Mesodermal cell (in vitro differentiated cells): ENCODE data around the gene SPAG7.
A peak's percentile ranks its signal among the peaks of the same experiment; 100 is the strongest.

Source experiments
- H3K27ac ChIP-seq: 2 replicates; pipeline ENCODE4 v1.7.0; 2013; ENCODE audit warnings: mild to moderate bottlenecking, low read depth, low read length, moderate library complexity; ENCODE audit not compliant: severe bottlenecking
- H3K36me3 ChIP-seq: 2 replicates; pipeline ENCODE4 v1.7.1; 2013; ENCODE audit warnings: mild to moderate bottlenecking, low read length, moderate library complexity; ENCODE audit not compliant: control insufficient read depth, insufficient read depth
- H3K4me1 ChIP-seq: one replicate; pipeline ENCODE4 v1.7.1; 2013; ENCODE audit warnings: mild to moderate bottlenecking, low read length; ENCODE audit not compliant: insufficient read depth, control insufficient read depth, poor library complexity, severe bottlenecking
- H3K4me3 ChIP-seq: 2 replicates; pipeline ENCODE4 v1.7.0; 2013; ENCODE audit warnings: low read length, control low read depth, mild to moderate bottlenecking; ENCODE audit not compliant: insufficient read depth, poor library complexity, severe bottlenecking; ENCODE audit errors: extremely low read depth
- H3K9me3 ChIP-seq: 2 replicates; pipeline ENCODE4 v1.7.1; 2013; ENCODE audit warnings: mild to moderate bottlenecking, low read length, moderate library complexity; ENCODE audit not compliant: control insufficient read depth
- WGBS, 2 experiments: methylation state at CpG; one replicate each; pipeline ENCODE4 v1.1.5; 2013; ENCODE audit warnings: missing lambda C conversion rate in 2 of 2; ENCODE audit not compliant: insufficient coverage in 2 of 2; 5-methylcytosine and 5-hydroxymethylcytosine counted together

SPAG7 gene

GRCh38 chr17:4948931-4949320 is 18.7 kb downstream of the SPAG7 start:
- Histone ChIP-seq H3K9me3 (no peaks in the 10 kb centered on the region), H3K36me3 (peaks cover 39% of the 10 kb centered on the region), H3K27ac (peak overlapping the region; percentile 97), H3K4me1 (peaks cover 49% of the 10 kb centered on the region), H3K4me3 (peak overlapping the region; percentile 98)
- WGBS, 2 experiments: 0% methylated on average over 19 to 21 of the region's 40 CpGs

GRCh38 chr17:4948166-4948930 is 19.3 kb downstream of the SPAG7 start, which contains the start of gene PFN1:
TSS of gene PFN1 (minus strand) at chr17:4948530. CDS start at chr17:4948394, 136 bp downstream.
- WGBS, 2 experiments: 0 to 1% methylated on average over 39 to 42 of the region's 59 CpGs
- Histone ChIP-seq H3K4me1 (peaks cover 46% of the 10 kb centered on the region), H3K27ac (peak within 1 kb of the TSS; percentile 97), H3K9me3 (no peaks in the 10 kb centered on the region), H3K4me3 (peak within 1 kb of the TSS; percentile 98), H3K36me3 (peaks cover 45% of the 10 kb centered on the region)

- Histone ChIP-seq H3K4me3 (peak overlapping the region; percentile 98), H3K27ac (peak overlapping the region; percentile 97), H3K4me1 (peaks cover 46% of the 10 kb centered on the region), H3K9me3 (no peaks in the 10 kb centered on the region), H3K36me3 (peaks cover 53% of the 10 kb centered on the region)
- 0% methylated on average over 33 to 39 of the region's 56 CpGs for WGBS, 2 experiments
Observed at GRCh38 chr17:4947411-4948165, 20.0 kb downstream of the SPAG7 start.

GRCh38 chr17:4947010-4947410 is 20.6 kb downstream of the SPAG7 start:
- Histone ChIP-seq H3K36me3 (peaks cover 59% of the 10 kb centered on the region), H3K9me3 (no peaks in the 10 kb centered on the region), H3K4me1 (peaks cover 50% of the 10 kb centered on the region), H3K4me3 (peak overlapping the region; percentile 98), H3K27ac (peak overlapping the region; percentile 57)
- WGBS, 2 experiments: 0 to 5% methylated on average over 2 to 5 of the region's 7 CpGs

GRCh38 chr17:4946312-4946976 is 21.2 kb downstream of the SPAG7 start:
- Histone ChIP-seq H3K4me3 (peak overlapping the region; percentile 98), H3K9me3 (no peaks in the 10 kb centered on the region), H3K27ac (peak overlapping the region; percentile 32), H3K36me3 (peaks cover 63% of the 10 kb centered on the region), H3K4me1 (peaks cover 50% of the 10 kb centered on the region)
- 53 to 56% methylated on average over 7 to 10 of the region's 16 CpGs for WGBS, 2 experiments

- peaks cover 63% of the 10 kb centered on the region for H3K36me3 ChIP-seq
- H3K4me1 ChIP-seq: peaks cover 49% of the 10 kb centered on the region
- WGBS, 2 experiments: 38 to 62% methylated on average over 1 to 3 of the region's 4 CpGs
- H3K27ac ChIP-seq: peak overlapping the region; percentile 11
- H3K9me3 ChIP-seq: no peaks in the 10 kb centered on the region
- peak overlapping the region; percentile 98 for H3K4me3 ChIP-seq
Observed at GRCh38 chr17:4945944-4946280, 21.7 kb downstream of the SPAG7 start.

- WGBS, 2 experiments: 59 to 73% methylated on average over 4 to 6 of the region's 7 CpGs
- peaks cover 43% of the 10 kb centered on the region for H3K4me1 ChIP-seq
- H3K9me3 ChIP-seq: no peaks in the 10 kb centered on the region
- peaks cover 63% of the 10 kb centered on the region for H3K36me3 ChIP-seq
- H3K4me3 ChIP-seq: peak overlapping the region; percentile 98
- peak overlapping the region; percentile 84 for H3K27ac ChIP-seq
Observed at GRCh38 chr17:4945176-4945943, 22.3 kb downstream of the SPAG7 start.

GRCh38 chr17:4944554-4945175 is 23.0 kb downstream of the SPAG7 start:
- WGBS, 2 experiments: 96 to 100% methylated on average over 1 to 4 of the region's 8 CpGs
- H3K9me3 ChIP-seq: no peaks in the 10 kb centered on the region
- peaks cover 43% of the 10 kb centered on the region for H3K4me1 ChIP-seq
- H3K27ac ChIP-seq: peak overlapping the region; percentile 84
- H3K36me3 ChIP-seq: peaks cover 63% of the 10 kb centered on the region
- peak overlapping the region; percentile 98 for H3K4me3 ChIP-seq

GRCh38 chr17:4944163-4944553 is 23.5 kb downstream of the SPAG7 start:
- Histone ChIP-seq H3K27ac (peak overlapping the region; percentile 84), H3K4me3 (no peak overlapping the region), H3K4me1 (peaks cover 43% of the 10 kb centered on the region), H3K9me3 (no peaks in the 10 kb centered on the region), H3K36me3 (peaks cover 63% of the 10 kb centered on the region)
- 79 to 100% methylated on average over 1 to 2 of the region's 3 CpGs for whole genome bisulfite sequencing, 2 experiments
